ENCODE results near the gene OPCML.

GRCh38 chr11:133115099-133115498, 417.2 kb downstream of the OPCML start:
- TF ChIP-seq, protein P1, sequence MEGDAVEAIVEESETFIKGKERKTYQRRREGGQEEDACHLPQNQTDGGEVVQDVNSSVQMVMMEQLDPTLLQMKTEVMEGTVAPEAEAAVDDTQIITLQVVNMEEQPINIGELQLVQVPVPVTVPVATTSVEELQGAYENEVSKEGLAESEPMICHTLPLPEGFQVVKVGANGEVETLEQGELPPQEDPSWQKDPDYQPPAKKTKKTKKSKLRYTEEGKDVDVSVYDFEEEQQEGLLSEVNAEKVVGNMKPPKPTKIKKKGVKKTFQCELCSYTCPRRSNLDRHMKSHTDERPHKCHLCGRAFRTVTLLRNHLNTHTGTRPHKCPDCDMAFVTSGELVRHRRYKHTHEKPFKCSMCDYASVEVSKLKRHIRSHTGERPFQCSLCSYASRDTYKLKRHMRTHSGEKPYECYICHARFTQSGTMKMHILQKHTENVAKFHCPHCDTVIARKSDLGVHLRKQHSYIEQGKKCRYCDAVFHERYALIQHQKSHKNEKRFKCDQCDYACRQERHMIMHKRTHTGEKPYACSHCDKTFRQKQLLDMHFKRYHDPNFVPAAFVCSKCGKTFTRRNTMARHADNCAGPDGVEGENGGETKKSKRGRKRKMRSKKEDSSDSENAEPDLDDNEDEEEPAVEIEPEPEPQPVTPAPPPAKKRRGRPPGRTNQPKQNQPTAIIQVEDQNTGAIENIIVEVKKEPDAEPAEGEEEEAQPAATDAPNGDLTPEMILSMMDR (conservative IDR thresholded peaks at IDR 0.05): no peak
- no peak for TF ChIP-seq EZH2 (IDR thresholded peaks at IDR 0.05; ENCODE audit: low read depth)

Measured in PC-9 (cell line).